Osteocyte (in vitro differentiated cells): ENCODE data around the gene NHS. TPM values are rescaled to one million over a fixed set of nuclear protein-coding genes. Genes with fewer than 3 reads are reported as not detected.

Experiments
- DNase-seq: peaks from one replicate; pipeline ENCODE4 v3.0.0; 2021; ENCODE audit warnings: mixed read lengths; ENCODE audit not compliant: unreplicated experiment; ENCODE audit errors: extremely low spot score
- H3K27ac Mint-ChIP-seq: one replicate; pipeline ENCODE4 v1.8.0; 2021; ENCODE audit warnings: mild to moderate bottlenecking, mixed read lengths; ENCODE audit not compliant: unreplicated experiment
- H3K27me3 Mint-ChIP-seq: one replicate; pipeline ENCODE4 v1.8.0; 2021; ENCODE audit warnings: mixed read lengths; ENCODE audit not compliant: unreplicated experiment
- H3K36me3 Mint-ChIP-seq: one replicate; pipeline ENCODE4 v1.8.0; 2021; ENCODE audit warnings: mixed read lengths; ENCODE audit not compliant: unreplicated experiment
- H3K4me1 Mint-ChIP-seq: one replicate; pipeline ENCODE4 v1.8.0; 2021; ENCODE audit warnings: mixed read lengths; ENCODE audit not compliant: unreplicated experiment
- H3K4me3 Mint-ChIP-seq: one replicate; pipeline ENCODE4 v1.8.0; 2021; ENCODE audit warnings: mild to moderate bottlenecking, moderate library complexity, mixed read lengths; ENCODE audit not compliant: unreplicated experiment
- H3K9me3 Mint-ChIP-seq: one replicate; pipeline ENCODE4 v1.8.0; 2021; ENCODE audit warnings: mixed read lengths; ENCODE audit not compliant: unreplicated experiment
- CTCF ChIP-seq: fragments of 200-600 bp; sonication (generic); IDR thresholded peaks from 2 replicates; pipeline ENCODE4 v1.5.0; 2021; ENCODE audit warnings: antibody characterized with exemption, mild to moderate bottlenecking, moderate library complexity
- total RNA-seq: library from RNA; stranded (reverse); gene quantifications from 2 replicates; pipeline ENCODE4 v1.2.1, GENCODE V29; 2021

NHS gene
- total RNA-seq, 1 donor from 2014 or later, result 4.3 TPM

DNA sequence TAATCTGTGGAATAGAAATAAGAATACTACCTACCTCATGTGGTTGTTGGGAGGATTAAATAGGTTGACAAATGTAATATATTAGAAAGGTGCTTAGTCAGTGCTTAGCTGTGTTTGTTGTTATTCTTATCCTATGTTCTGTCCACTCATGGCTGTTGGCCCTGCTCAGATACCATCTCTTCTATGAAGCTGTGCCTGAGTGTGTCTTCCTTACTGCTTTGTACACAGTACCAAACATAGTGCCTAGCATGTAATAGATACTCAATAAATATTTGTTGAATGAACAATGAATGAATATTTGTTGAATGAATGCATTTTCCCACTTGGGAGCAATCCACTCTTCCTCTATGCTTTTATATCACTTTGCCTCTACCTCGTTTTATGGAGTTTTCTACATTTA is 57.2 kb downstream of the NHS start:
- no peak for DNase-seq
- Mint-ChIP-seq H3K36me3 (no peaks in the 10 kb centered on the region), H3K9me3 (peaks cover 7% of the 10 kb centered on the region), H3K27me3 (no peaks in the 10 kb centered on the region), H3K27ac (no peak overlapping the region), H3K4me1 (no peaks in the 10 kb centered on the region), H3K4me3 (no peak overlapping the region)
- TF ChIP-seq CTCF, result no peak

GRCh38 chrX:17433965-17434364 is 59.0 kb downstream of the NHS start:
- H3K4me3 Mint-ChIP-seq, result no peak overlapping the region
- DNase-seq, result no peak
- no peaks in the 10 kb centered on the region for H3K36me3 Mint-ChIP-seq
- no peak overlapping the region for H3K27ac Mint-ChIP-seq
- no peaks in the 10 kb centered on the region for H3K4me1 Mint-ChIP-seq
- H3K27me3 Mint-ChIP-seq, result no peaks in the 10 kb centered on the region
- TF ChIP-seq CTCF, result no peak
- H3K9me3 Mint-ChIP-seq, result peaks cover 7% of the 10 kb centered on the region

DNA sequence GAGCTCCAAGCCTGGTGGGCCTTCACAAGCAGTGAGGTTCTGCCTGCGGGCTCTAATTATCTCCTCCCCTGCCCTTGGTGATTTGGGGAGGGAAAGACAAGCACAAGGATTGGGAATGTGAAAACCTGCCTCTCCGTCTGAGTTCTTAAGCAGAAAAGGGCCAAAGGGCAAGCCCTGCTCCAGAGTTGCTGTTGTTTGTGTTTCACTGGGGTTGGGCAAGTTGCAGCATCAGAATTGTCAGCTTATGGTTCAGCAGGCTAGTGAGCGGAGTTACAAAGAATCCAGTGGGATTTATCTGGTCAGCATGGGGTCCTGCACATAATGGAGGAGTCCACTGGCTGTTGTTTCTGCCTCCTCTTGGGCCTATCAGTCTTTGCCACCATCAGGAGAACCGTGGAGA is 60.5 kb downstream of the NHS start:
- DNase-seq, result no peak
- Mint-ChIP-seq H3K9me3 (peaks cover 7% of the 10 kb centered on the region), H3K27me3 (no peaks in the 10 kb centered on the region), H3K4me1 (no peaks in the 10 kb centered on the region), H3K36me3 (no peaks in the 10 kb centered on the region), H3K4me3 (no peak overlapping the region), H3K27ac (no peak overlapping the region)
- no peak for TF ChIP-seq CTCF

DNA sequence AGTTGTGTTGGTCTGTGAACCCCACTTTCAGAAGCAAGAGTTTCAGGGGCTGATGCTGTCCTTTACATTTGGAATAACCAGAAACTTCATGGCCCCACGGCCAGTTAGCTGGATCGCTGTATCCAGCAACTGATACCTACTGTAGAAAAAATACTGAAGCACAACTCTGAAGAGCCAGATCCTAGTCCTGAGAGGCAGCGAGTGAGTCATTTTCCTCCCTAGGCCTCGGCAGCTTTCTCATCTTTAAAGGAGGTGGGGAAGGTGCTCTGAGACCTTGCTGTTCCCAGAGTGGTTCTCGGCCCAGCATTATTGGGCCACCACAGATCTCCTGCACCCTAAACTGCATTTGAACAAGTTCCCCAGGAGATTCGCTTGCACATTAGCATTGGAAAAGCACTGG is 63.2 kb downstream of the NHS start:
- no peak for TF ChIP-seq CTCF
- no peaks in the 10 kb centered on the region for H3K36me3 Mint-ChIP-seq
- no peak for DNase-seq
- no peaks in the 10 kb centered on the region for H3K4me1 Mint-ChIP-seq
- no peak overlapping the region for H3K4me3 Mint-ChIP-seq
- no peaks in the 10 kb centered on the region for H3K27me3 Mint-ChIP-seq
- H3K9me3 Mint-ChIP-seq, result peaks cover 2% of the 10 kb centered on the region
- H3K27ac Mint-ChIP-seq, result no peak overlapping the region

- Mint-ChIP-seq H3K4me3 (no peak overlapping the region), H3K4me1 (no peaks in the 10 kb centered on the region), H3K9me3 (no peaks in the 10 kb centered on the region), H3K36me3 (no peaks in the 10 kb centered on the region), H3K27ac (no peak overlapping the region), H3K27me3 (no peaks in the 10 kb centered on the region)
- no peak for TF ChIP-seq CTCF
- no peak for DNase-seq
Observed at GRCh38 chrX:17440258-17440657, 65.3 kb downstream of the NHS start.
